Measurements from ENCODE around the gene IFITM1.

DNA sequence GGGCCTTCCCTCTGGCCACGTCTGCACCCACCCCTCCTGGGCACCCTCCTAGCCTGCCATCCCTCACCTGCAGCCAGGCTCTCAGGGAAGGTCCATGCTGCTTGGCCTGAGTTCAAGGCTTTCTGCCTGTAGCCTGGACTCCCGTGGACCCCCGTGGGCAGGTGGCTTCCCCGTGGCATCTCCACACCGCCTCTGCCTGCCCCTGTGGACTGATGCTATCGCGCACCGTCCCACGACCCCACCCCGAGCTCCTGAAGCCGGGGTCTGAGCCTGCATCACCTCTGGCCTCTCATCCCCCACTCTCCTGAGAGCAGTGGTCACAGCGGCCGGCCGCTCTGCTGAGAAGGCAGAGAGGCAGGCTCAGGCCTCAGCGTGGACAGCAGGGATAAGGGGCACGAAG, 19.1 kb upstream of the IFITM1 start:
- TF ChIP-seq POLR2AphosphoS5 (IDR thresholded peaks at IDR 0.05; ENCODE audit: borderline replicate concordance, low read depth, low read length) (no peak), EZH2 (IDR thresholded peaks at IDR 0.05) (no peak), FOXP2 (optimal IDR thresholded peaks at IDR 0.05; ENCODE audit: control extremely low read depth, extremely low read length, insufficient read depth) (no peak)

Data from SK-N-MC (cell line).